ENCODE measurements around the gene MKLN1.

Gene MKLN1

DNA sequence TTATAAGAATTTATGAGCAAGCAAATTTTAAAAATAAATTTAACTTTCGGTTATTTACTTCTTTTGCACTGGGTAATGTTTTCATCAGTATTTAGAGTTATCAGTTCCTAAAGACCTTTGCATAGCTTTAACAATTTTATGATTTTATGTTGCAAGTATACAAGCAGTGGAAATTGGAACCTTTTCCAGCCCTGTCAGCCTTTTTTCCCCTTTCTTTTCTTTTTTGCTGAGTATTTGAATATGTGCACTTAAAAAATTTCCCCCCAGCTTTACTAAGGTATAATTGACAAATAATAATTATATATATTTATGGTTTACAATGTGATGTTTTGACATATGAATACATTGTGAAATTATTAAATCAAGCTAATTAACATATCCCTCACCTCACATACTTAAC lies 62.6 kb downstream of the MKLN1 start:
- no peak overlapping the region for H3K4me3 ChIP-seq (replicated peaks; ENCODE audit: low read depth, low read length)
- no peak for DNase-seq (ENCODE audit: extremely low read depth, low read depth)
- TF ChIP-seq, protein P1, sequence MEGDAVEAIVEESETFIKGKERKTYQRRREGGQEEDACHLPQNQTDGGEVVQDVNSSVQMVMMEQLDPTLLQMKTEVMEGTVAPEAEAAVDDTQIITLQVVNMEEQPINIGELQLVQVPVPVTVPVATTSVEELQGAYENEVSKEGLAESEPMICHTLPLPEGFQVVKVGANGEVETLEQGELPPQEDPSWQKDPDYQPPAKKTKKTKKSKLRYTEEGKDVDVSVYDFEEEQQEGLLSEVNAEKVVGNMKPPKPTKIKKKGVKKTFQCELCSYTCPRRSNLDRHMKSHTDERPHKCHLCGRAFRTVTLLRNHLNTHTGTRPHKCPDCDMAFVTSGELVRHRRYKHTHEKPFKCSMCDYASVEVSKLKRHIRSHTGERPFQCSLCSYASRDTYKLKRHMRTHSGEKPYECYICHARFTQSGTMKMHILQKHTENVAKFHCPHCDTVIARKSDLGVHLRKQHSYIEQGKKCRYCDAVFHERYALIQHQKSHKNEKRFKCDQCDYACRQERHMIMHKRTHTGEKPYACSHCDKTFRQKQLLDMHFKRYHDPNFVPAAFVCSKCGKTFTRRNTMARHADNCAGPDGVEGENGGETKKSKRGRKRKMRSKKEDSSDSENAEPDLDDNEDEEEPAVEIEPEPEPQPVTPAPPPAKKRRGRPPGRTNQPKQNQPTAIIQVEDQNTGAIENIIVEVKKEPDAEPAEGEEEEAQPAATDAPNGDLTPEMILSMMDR (IDR thresholded peaks at IDR 0.05; ENCODE audit: low read depth, low read length, missing control alignments), result no peak

- TF ChIP-seq, protein P1 (IDR thresholded peaks at IDR 0.05; ENCODE audit: low read depth, low read length, missing control alignments), result no peak
- DNase-seq (ENCODE audit: extremely low read depth, low read depth), result no peak
- no peak overlapping the region for H3K4me3 ChIP-seq (replicated peaks; ENCODE audit: low read depth, low read length)
Measured at GRCh38 chr7:131391145-131391544, 63.5 kb downstream of the MKLN1 start.

GRCh38 chr7:131400681-131401176 lies 73.1 kb downstream of the MKLN1 start:
- no peak for DNase-seq (ENCODE audit: extremely low read depth, low read depth)
- TF ChIP-seq, protein P1 (IDR thresholded peaks at IDR 0.05; ENCODE audit: low read depth, low read length, missing control alignments), result no peak
- H3K4me3 ChIP-seq (replicated peaks; ENCODE audit: low read depth, low read length), result no peak overlapping the region

GRCh38 chr7:131401194-131401593 lies 73.5 kb downstream of the MKLN1 start:
- no peak overlapping the region for H3K4me3 ChIP-seq (replicated peaks; ENCODE audit: low read depth, low read length)
- DNase-seq (ENCODE audit: extremely low read depth, low read depth), result no peak
- TF ChIP-seq, protein P1 (IDR thresholded peaks at IDR 0.05; ENCODE audit: low read depth, low read length, missing control alignments), result no peak

- no peak for DNase-seq (ENCODE audit: extremely low read depth, low read depth)
- no peak overlapping the region for H3K4me3 ChIP-seq (replicated peaks; ENCODE audit: low read depth, low read length)
- TF ChIP-seq, protein P1 (IDR thresholded peaks at IDR 0.05; ENCODE audit: low read depth, low read length, missing control alignments), result no peak
Measured at GRCh38 chr7:131403322-131403721, 75.6 kb downstream of the MKLN1 start.

DNA sequence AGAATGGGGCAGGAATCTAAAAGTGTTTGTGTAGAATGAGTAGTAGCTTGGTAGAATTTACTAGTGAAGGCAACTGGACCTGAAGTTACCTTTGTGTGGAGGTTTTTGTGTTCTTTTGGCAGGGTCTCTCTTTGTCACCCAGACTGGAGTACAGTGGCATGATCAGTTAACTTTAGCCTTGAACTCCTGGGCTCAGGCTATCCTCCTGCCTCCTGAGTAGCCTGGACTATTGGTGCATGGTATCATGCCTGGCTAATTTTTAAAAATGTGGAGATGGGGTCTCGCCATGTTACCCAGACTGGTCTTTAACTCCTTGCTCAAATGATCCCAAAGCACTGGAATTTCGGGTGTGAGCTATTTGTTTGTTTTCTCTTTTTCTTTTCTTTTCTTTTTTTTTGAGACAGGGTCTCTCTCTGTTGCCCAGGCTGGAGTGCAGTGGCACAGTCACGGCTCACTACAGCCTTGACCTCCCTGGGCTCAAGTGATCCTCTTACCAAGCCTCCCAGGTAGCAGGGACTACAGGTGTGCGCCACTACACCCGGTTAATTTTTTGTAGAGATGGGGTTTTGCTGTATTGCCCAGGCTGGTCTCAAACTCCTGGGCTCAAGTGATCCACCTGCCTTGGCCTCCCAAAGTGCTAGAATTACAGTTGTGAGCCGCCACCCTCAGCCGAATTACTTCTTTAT lies 76.7 kb downstream of the MKLN1 start:
- H3K4me3 ChIP-seq (replicated peaks; ENCODE audit: low read depth, low read length), result no peak overlapping the region
- no peak for DNase-seq (ENCODE audit: extremely low read depth, low read depth)
- TF ChIP-seq, protein P1 (IDR thresholded peaks at IDR 0.05; ENCODE audit: low read depth, low read length, missing control alignments), result no peak

Data from HFF-Myc (cell line).